SK-N-MC (cell line): ENCODE results near the gene FLRT2.

Experiments used
- EZH2 ChIP-seq: fragments of 200-600 bp; sonication (generic); IDR thresholded peaks from one replicate; pipeline ENCODE4 v1.6.1; 2017; ENCODE audit warnings: antibody characterized with exemption
- FOXP2 ChIP-seq: optimal IDR thresholded peaks from 2 replicates; pipeline ENCODE3; 2011; ENCODE audit warnings: mild to moderate bottlenecking, moderate library complexity; ENCODE audit not compliant: insufficient read depth; ENCODE audit errors: extremely low read length, control extremely low read depth

GRCh38 chr14:85597701-85598100 is 67.8 kb downstream of the FLRT2 start:
- TF ChIP-seq FOXP2 (no peak), EZH2 (no peak)
